Lung microvascular endothelial cell (primary cell): Measurements from ENCODE around the gene CNIH1. TPM values are rescaled to one million over a fixed set of nuclear protein-coding genes. Genes with fewer than 3 reads are reported as not detected.

ENCODE experiments used
- DNase-seq, 2 donors: peaks; one replicate each; pipeline versions ENCODE4 v3.0.0 to v3.0.0-alpha.2; 2010; ENCODE audit warnings: low read depth in 2 of 2
- total RNA-seq: library from RNA; depleted of rRNA; stranded (reverse); fragments of >200 nt; gene quantifications from 2 replicates; pipeline ENCODE4 v1.2.1, GENCODE V29; 2014

The CNIH1 gene
- 39.9 and 61.9 TPM in 2 replicates for total RNA-seq

DNA sequence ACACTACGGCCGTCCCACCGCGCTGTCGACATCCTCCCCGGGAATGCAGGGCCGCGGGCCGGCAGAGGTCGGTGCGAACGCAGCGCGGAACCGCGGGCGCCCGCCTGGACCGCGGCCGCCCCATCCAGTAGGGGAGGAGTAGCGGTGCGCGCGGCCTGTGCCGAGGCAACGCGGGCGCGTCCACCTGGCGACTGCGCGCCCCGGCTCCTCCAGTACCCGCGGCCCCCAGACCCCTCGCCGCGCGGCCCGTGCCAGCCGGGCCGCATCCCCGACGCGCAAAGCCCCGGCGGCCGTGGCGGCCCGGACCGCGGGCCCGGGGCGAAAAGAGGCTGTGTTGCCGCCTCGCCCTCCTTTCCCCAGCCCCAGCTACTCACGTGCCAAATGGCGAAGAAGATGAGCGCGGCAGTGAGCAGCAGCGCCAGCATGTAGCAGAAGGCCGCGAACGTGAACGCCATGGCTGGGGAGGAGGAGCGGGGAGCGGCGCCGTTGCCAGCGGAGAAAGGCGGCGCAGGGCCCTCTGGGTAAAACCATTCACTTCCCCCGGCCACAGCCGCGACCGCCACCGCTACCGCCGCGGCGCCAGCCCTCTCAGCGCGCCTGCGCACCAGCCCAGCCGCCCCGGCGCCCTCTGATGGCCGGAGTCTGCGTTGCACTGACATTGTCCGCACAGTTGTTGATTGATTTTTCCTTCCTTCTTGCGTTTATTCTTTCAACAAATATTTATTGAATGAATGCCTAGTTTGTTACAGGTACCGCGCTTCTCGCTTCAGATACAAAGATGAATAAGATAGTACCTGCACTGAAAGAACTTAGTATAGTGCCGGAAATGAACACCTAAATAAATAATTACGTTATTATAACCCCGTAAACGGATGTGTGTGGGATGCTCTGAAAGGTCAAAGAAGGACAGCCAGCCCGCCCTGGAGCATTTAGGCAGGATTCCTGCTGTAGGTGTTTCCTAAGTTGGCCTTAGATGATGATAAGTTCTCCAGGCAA lies at the start of gene CNIH1:
TSS of gene CNIH1 (minus strand) at position 502 of the 996 bp plus-strand sequence. CDS start at position 455, 47 bp downstream.
- DNase-seq = peak; percentile 93 to 96

DNA sequence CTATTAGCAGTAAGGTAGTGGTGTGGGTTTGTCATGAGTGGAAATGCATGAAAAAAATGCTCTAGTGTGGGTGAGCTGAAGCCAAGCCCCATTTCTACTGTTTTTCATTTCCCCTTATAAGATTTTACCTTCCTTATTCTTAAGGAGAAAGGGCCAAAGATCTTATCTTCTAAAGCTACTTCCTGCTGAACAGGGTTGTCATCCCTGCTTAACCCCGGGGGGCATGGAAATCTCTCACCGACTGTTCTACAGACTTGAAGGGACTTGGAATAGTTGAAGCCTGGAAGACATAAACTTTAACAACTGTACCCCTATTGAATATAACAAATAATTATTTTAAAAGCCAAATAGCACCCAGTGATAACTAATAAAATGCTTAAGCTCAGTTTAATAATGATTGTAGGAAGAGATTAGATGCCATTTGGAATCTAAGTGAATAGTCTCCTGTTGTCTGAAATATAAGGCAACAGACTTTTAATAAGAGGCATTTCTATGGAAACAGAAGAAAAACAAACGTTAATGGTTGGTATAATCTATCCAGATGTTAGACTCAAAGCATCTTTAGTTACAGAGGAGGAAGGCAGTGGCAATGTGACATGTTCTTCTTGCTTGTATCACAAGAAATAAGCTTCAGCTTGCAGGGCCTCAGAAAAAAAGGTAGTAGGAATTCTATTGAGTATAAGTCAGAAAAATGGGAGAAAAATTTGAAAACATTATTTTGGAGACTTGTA lies 49.4 kb upstream of the CNIH1 start:
- no peak for DNase-seq

DNA sequence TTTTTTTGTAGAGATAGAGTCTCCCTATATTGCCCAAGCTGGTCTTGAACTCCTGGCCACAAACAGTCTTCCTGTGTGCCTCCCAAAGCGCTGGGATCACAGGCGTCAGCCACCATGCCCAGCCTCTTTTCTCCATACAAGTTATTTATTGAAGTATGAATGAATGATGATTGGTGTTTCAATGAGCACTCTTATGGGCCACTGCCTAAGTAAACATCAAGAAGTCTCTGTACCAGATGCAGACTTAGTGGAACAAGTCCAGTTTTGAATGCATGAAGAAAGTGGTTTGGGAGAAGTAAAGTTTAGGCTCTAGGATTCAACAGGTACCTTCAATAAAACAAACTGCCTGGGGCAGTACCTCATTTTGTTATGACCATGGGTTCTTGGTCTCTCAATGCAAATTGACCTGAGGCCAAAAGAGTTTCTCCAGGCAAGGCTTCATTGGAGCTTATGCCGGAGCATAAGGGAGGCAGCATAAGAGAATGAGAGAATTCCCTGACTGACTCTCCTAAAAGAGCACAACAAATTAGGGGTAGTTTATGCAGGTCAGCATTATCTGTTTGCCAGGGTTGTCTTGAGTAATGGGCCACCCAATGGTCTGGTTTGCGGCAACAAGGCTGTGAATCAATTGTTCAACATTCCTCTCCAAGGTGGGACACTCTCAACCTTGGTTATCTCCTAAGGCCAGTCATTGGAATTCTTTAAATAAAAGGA lies 48.7 kb upstream of the CNIH1 start:
- no peak for DNase-seq

DNA sequence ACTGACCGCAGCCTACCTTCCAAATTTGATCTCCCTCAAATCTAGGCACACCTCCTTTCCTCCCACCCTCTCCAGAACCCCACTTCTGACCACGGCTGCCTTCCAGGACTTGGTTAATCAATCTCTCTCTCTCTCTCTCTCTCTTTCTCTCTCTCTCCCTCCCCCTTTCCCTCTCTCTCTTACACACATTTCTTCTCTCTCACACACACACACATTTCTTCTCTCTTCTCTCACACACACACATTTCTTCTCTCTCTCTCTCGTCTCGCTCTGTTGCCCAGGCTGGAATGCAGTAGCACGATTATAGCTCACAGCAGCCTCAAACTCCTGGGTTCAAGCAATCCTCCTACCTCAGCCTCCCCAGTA lies 48.1 kb upstream of the CNIH1 start:
- DNase-seq = no peak

DNA sequence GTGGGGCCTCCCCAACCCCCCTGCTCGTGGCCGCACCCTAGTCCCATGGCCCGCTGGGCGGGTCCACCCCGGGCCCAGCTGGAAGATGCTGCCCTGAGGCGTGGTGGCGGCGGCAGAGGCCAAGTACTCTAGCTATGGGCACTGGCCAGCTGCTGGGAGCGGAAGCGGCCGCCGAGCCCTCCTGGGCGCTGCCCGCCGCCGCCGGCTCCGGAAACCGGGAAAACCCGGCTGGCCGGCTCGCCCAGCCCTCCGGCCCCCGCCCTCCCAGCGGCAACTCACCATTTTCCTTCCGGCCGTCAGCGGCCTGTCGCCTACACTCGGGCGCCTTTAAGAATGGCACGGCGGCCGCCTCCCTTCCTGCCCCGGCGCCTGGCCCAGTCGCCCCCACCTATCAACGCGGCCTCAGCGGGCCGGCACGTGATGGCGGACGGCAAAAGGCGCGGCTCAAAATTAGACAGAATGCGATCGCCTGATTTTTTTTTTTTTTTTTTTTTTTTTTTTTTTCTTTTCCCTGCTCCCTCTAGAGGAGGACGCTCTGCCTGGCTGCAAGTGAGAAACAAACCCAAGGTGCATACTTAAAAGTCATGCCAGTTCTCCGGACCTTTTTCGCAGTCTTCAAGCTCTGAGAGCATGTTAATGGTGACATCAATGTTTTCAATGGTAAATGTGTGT lies 47.6 kb upstream of the CNIH1 start, which contains the start of gene GMFB:
TSS of gene GMFB (minus strand) at position 335 of the 672 bp plus-strand sequence. CDS start at position 282, 53 bp downstream.
- DNase-seq = peak; percentile 94 to 97

DNA sequence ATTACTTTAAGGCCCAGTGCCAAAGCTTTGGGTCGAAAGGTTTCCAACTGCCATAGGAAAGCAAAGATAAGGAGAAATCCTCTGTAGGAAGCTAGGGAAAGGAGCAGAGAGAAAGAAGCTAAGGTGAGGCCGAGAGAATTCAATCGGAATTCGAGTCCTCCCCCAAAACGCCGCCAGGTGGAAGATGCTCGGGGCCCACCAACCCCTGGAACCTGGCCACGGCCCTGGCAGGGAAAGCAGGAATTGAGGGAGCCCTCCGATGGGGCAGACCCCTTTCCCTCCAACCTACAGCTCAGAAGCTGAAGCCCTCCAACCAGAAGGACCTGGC lies 47.1 kb upstream of the CNIH1 start:
- DNase-seq = no peak

DNA sequence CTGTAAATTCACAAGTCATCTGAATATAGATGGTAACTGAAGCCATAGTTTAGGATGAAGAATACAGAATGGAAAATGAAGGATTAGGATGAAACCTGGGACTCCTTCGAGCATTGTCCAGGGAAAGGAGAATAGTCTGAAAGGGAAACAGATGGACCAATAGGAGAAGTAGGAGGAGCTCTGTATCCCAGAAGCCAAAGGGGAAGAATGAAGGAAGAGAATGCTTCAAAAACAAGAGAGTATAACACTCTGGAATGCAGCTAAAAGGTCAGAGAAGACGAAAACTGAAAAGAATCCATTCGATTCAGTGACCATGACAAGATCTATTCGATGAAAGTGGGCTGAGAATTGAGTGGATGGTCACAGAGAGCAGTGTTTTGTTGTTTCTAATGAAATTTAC lies 46.6 kb upstream of the CNIH1 start:
- peak; percentile 28 to 65 for DNase-seq

DNA sequence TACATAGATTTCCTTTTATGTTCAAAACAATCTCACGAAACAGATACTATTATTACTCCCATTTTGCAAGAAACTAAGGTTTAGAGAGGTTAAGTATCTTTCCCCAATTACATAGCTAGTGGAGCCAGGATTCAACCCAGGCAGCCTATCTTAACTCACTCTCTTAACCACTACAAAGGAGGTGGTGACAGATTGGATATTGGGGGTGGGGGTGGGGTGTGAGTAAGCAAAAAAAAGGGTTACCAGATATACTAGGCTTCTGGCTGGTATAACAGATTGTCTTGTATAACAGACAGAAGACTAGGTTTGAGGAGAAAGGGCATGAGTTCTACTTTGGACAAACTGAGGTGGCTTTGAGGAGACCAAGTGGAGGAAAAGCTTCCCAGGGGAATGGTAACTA lies 45.5 kb upstream of the CNIH1 start:
- DNase-seq = no peak

DNA sequence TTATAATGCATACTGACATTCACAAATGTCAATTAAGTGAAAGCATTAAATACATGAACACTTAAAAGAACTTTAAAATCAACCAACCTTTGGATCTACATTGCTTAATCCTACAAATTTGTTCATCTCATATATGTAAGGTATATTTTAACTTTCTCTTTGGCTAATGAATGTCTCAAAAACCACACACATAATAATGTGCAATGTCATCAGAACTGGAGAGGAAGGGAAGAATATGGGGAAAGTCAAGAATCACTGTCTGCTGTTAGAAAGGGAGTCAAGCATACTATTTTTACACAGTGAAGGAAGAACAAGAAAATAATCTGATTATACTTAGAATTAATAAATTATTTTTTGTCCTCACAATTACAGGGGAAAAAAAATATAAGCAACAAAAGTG lies 42.7 kb upstream of the CNIH1 start:
- DNase-seq = no peak

DNA sequence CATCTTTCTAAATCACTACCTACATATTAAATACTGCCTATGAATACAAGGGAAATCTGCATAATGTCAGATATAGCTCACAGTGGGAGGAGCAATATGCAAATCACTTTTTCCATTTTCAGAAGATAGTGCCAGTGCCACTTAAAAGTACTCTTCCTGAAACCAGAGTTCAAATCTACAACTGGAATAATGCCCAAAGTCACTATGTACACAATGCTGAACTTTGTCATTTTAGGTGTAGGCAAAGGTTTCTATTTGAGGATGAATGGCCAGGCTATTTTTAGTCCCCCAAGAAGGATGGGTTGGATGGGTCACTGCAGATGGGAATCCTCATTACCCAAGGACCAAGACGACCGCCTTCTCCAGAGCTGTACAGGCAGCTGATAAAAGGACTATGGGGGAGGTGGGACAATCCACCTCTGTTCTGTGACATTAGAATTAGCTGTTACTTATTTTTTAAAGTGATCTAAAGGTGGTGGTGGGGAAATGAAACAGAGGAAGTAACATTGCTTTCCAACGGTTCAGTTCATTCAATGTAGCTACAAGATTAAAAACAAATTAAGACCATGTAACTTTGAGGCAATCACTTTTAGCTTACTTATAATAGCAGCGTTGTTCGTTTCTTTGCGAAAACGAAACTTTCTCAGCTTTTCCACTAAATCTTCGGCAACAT lies 42.0 kb upstream of the CNIH1 start:
- no peak for DNase-seq

DNA sequence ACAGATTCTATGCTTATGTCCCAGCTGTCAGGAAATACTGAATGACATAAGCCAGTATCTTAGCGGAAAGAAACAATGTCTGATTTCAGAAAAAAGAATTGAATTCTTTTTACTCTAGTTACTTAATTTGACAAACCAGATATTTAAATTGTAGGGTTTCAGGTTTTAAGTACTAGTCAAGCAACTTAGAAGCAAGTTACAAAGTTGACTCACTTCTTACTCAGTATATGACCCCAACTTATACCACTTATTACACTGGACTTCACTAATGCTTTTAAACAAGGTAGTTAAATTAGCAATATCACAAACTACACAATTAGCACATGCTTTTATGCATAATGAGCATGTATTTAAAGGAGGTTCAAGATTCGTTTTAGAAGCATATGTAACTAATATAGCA lies 40.5 kb upstream of the CNIH1 start:
- peak in 1 of 2 donors; percentile 10 for DNase-seq

DNA sequence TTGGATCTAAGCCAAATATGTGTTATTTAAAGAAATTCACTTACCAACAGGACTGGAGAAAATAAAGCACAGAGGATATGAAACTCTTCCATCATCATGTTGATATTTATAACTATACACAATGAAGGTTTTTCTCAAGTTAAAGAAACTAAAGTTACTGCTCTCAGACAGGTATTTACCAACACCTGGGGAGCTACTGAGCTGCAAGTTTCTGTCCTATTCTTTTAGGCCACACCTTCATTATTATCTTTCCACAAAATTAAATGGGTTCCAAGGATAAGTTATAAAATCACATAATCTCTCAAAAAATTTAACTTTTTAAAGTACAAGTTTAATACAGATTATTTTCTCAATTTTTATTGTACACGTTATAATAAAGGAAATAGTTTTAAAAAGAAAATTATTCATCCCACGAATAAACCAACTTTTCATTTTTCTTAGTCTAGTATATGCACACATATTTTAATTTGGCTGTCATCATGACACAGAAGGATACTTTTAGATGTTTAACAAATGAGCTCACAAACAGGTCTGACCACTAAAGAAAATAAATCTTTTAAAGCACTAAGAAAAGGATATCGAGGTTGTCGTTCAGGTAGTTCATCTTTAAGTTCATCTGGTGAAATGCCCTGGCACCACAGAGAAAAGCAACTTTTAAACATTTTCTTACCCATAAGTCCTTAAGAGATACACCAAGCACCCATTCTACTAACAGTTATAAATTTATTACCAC lies 39.8 kb upstream of the CNIH1 start:
- DNase-seq = no peak

DNA sequence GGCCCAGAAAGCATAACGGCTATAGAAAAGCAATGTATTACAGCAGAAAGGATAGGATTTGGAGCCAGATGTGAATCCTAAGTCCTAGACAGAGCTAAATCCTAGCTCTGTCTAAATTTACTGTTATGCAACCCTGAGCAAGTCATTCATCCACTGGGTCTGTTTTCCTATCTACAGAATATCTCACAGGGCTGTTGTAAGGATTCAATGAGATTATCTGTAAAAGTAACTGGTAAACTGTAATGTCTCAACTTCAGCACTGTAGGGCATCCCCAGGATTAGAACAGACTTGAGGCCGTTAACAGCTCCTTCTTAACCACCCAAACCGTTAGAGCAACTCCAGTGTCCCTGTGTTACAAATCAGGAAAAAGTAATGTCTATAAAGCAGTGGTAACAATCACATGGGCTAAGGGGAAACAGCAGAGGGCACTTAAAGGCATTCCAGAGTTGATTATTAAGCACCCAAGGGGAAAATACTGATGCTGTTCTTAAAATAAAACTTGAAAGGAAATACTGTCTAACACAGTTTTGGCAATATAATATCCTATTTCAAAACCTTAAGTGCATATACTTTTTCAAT lies 37.6 kb upstream of the CNIH1 start:
- no peak for DNase-seq

DNA sequence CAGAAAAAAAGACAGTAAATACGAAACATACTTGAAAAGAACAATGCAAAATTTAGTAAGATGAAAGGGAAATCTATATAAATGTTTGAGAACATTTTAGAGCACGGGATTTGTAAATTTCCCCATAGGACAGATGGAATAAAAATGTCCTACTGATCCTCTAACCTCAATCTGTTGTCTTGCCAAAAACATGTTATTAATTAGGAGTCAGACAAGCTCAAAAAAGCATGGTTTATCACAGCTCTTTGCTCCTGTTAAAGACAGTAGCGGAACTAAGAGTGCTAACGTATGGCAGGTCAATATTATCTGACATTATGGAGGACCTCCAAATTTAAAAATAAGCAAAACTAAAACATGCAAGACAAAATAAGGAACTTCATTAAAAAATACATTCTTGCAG lies 34.7 kb upstream of the CNIH1 start:
- DNase-seq = no peak

DNA sequence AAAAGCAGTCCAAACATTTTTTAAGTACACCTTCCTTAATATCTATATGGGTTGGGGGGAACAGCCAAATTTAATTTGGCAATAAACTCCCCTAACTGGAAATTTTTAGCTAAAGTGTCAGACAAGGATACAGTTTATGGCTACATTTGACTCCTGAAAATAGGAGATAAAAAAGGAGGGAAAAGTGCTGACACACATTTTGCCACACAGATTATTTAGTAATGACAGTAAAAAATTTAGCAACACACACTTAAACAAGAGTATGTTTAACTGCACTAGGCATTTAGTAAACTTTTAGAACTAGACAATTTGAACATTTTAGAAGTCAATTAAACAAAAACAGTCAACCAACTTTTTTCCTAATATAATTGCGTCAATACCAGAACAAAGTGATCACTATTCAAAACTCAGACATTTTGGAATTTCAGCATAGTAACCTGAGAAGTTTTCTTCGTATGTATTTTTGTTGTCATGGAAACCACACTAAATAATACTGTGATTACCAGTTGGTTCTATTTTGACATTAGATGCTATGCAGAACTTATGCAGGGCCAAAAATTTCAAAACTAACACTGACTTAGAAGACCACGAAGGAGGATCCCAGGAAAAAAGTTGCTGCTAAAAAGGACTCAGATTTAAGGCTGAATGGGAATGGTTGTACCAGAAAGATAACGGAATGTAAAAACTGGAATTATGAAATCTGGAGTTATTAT lies 34.2 kb upstream of the CNIH1 start:
- DNase-seq = peak in 1 of 2 donors; percentile 22

DNA sequence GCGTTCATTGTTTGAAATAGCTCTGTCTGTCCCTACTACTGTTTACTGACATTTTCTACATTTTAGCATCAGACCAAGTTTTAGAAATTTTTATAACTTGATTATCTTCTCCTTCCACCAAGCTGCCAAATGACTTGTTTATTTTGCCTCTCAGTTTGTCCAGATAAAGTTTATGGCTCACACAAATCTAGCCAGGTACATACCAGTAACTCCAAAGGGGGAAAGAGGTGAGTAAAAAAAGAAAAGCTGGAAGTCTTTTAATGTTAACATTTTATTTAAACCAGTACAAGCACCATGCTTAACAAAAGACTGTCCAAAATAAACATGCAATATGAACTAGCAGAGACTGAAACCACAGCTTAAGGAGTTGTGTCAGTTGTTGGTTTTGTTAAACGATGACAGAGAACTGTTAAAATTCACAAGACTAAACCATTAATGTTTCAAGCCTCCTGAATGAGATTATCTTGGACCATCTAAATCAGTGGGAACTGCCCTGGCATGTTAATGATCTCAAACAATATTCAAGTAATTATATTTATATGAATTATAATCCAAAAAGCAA lies 33.1 kb upstream of the CNIH1 start:
- no peak for DNase-seq

DNA sequence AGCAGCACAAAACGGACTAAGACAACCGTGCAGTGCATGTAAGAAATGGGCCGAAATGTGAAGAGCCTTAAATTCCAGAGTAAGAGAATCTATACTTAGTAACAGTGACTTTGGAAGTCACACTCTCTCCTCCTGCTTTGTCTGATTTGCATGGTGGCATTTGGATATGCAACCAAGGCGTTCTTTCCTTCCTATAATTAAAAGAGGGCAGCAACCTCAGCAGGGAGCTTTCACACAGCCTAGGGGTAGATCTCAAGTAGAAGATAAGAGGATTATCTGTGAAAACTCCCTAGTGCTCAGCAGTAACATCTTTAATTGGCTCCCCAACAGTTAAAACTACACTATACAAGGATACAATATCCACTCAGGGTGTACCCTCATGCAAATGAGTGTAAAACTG lies 31.1 kb upstream of the CNIH1 start:
- no peak for DNase-seq

DNA sequence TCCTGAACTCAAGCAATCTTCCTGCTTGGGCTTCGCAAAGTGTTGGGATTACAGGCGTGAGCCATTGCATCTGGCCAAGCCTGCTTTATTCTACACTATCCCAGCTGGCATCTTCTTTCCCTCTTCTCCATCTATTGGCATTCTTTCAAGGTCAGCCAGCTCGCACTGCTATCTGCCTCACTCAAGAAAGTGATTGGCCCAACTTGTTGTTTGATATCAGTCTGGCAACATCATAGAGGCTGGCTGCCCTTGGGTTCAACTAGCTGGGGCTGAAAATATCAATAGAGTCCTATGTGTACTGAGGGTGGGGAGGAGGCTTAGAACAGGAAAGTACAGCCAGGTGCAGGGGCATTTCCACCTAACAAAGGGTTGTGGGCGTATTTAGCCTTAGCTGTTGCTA lies 30.5 kb upstream of the CNIH1 start:
- no peak for DNase-seq

DNA sequence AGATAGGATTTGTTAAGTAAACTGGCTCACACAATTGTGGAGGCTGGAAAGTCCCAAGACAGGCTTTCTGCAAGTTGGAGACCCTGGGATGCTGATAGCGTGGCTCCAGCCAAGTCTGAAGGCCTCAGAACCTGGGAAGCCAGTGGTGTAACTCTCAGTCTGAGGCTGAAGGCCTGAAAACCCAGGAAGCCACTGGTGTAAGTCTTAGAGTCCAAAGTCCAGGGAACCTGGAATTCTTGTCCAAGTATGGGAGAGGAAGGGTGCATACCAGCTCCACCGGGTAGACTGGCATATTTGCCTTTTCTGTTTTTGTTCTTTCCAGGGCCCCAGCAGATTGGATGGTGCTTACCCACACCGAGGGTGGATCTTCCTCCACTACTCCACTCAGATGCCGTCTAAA lies 29.5 kb upstream of the CNIH1 start:
- DNase-seq = no peak
